HepG2 (cell line): ENCODE results near the gene CPNE5. TPM values are rescaled to one million over a fixed set of nuclear protein-coding genes. Genes with fewer than 3 reads are reported as not detected.

Experiments used
- ATAC-seq: fragments of 200-7000 bp; cut with Tn5 transposase; 3 replicates; pipeline ENCODE4 v1.9.1; 2020; ENCODE audit warnings: mild to moderate bottlenecking, moderate library complexity
- BruUV-seq: library from RNA; stranded (reverse); fragments of 400-500 nt; replicated peaks from 2 replicates; lab custom pipeline; 2021; lab: Mats Ljungman, UMichigan
- CTCF ChIA-PET: fragments of 300-600 bp; formaldehyde crosslinking; extraction: SDS; loops from one replicate; lab custom pipeline; 2021; ENCODE audit warnings: low total read pairs, inconsistent platforms, low intra/inter-chr PET ratio; lab: Yijun Ruan, JAX
- POLR2A ChIA-PET: fragments of 350-600 bp; sonication (Branson Sonifier 250); formaldehyde crosslinking; loops from one replicate; lab custom pipeline; 2020; ENCODE audit warnings: antibody characterized with exemption, inconsistent platforms; lab: Yijun Ruan, JAX
- DNase-seq: peaks from one replicate; pipeline ENCODE4 v3.0.0-alpha.2; 2015; ENCODE audit warnings: low spot score
- FAIRE-seq: peaks from 3 replicates; lab custom pipeline; 2011; peaks lifted over from hg19 to GRCh38; lab: Jason Lieb, UNC
- H2AFZ ChIP-seq: one replicate; pipeline ENCODE4 v1.6.1; 2011; ENCODE audit warnings: low read length, inconsistent platforms
- H3K27ac ChIP-seq: fragments of 300-600 bp; 3 replicates; pipeline ENCODE4 v1.8.0; 2011; ENCODE audit warnings: mixed run types, mild to moderate bottlenecking, mixed read lengths, low read length, inconsistent platforms; ENCODE audit not compliant: insufficient read depth; ENCODE audit errors: extremely low read length
- H3K27me3 ChIP-seq, 2 experiments: fragments of 200-600 bp in 1 of 2; 2 replicates in 1 of 2; 3 replicates in 1 of 2; pipeline versions ENCODE4 v1.6.0 to v1.8.0; 2011; ENCODE audit warnings: low read length in 2 of 2, mild to moderate bottlenecking in 2 of 2, moderate library complexity in 2 of 2, inconsistent platforms in 1 of 2; ENCODE audit not compliant: insufficient read depth in 2 of 2, control insufficient read depth in 1 of 2
- H3K36me3 ChIP-seq, 2 experiments: fragments of 200-600 bp in 1 of 2; replicated peaks in 1 of 2; 2 replicates in 1 of 2; 3 replicates in 1 of 2; pipeline versions ENCODE4 v1.5.1 to v1.8.0; 2011; ENCODE audit warnings: low read length in 2 of 2, inconsistent platforms in 1 of 2; ENCODE audit not compliant: insufficient read depth in 2 of 2, control insufficient read depth in 1 of 2
- H3K4me1 ChIP-seq: 2 replicates; pipeline ENCODE4 v1.5.1; 2012; ENCODE audit warnings: low read length, inconsistent platforms; ENCODE audit not compliant: insufficient read depth
- H3K4me2 ChIP-seq: 2 replicates; pipeline ENCODE4 v1.6.0; 2011; ENCODE audit warnings: low read depth, low read length, inconsistent platforms
- H3K4me3 ChIP-seq, 3 experiments: fragments of 200-600 bp in 1 of 3; sonication (generic), shearing (Covaris generic) in 1 of 3; replicated peaks in 1 of 3; 2 replicates each; pipeline ENCODE4 v1.5.1; 2011 to 2016; ENCODE audit warnings: low read length in 3 of 3, inconsistent platforms in 2 of 3, low read depth in 2 of 3, mild to moderate bottlenecking in 2 of 3, control low read depth in 1 of 3, mixed read lengths in 1 of 3; ENCODE audit not compliant: insufficient read depth in 1 of 3
- H3K79me2 ChIP-seq: one replicate; pipeline ENCODE4 v1.6.1; 2011; ENCODE audit warnings: low read length, inconsistent platforms; ENCODE audit not compliant: insufficient read depth
- H3K9ac ChIP-seq: 2 replicates; pipeline ENCODE4 v1.6.0; 2011; ENCODE audit warnings: mild to moderate bottlenecking, low read depth, low read length, inconsistent platforms; ENCODE audit not compliant: insufficient read depth
- H3K9me3 ChIP-seq: 2 replicates; pipeline ENCODE4 v1.5.1; 2012; ENCODE audit warnings: mild to moderate bottlenecking, low read length
- H4K20me1 ChIP-seq: 2 replicates; pipeline ENCODE4 v1.6.0; 2011; ENCODE audit warnings: inconsistent platforms, mild to moderate bottlenecking, low read length, moderate library complexity; ENCODE audit not compliant: insufficient read depth
- BHLHE40 ChIP-seq: IDR thresholded peaks from 2 replicates; pipeline ENCODE4 v1.6.1; 2011; ENCODE audit warnings: low read length, improper control_type of control experiment
- MXI1 ChIP-seq: IDR thresholded peaks from 3 replicates; pipeline ENCODE4 v1.6.1; 2012; ENCODE audit warnings: low read depth, low read length, inconsistent platforms, borderline replicate concordance
- RBFOX2 ChIP-seq: fragments of 200-400 bp; formaldehyde crosslinking; IDR thresholded peaks from 2 replicates; pipeline ENCODE4 v1.6.1; 2017; ENCODE audit warnings: low read depth, mild to moderate bottlenecking, low read length
- SMYD3 ChIP-seq: sonication (generic); formaldehyde crosslinking; IDR thresholded peaks from 2 replicates; pipeline ENCODE4 v1.8.1; 2023; ENCODE audit warnings: mild to moderate bottlenecking, missing genetic modification reagents
- ZNF329 ChIP-seq: sonication (generic); formaldehyde crosslinking; IDR thresholded peaks from 2 replicates; pipeline ENCODE4 v1.9.0; 2021; ENCODE audit warnings: low read depth, mild to moderate bottlenecking, missing genetic modification reagents
- ZNF609 ChIP-seq: sonication (generic); formaldehyde crosslinking; IDR thresholded peaks from 2 replicates; pipeline ENCODE4 v1.4.0; 2020; ENCODE audit warnings: mild to moderate bottlenecking, missing genetic modification reagents, borderline replicate concordance
- WGBS: methylation state at CpG from one replicate; pipeline ENCODE4 v1.1.6; 2017; ENCODE audit warnings: low lambda C conversion rate; 5-methylcytosine and 5-hydroxymethylcytosine counted together
- in situ Hi-C: cut with HindIII; loops from 2 replicates; pipeline ENCODE4 v1.10.0; 2017; ENCODE audit warnings: low pct_unique_long_range_greater_than_20kb; ENCODE audit not compliant: extremely low pct_ligation_motif_present
- intact Hi-C: fragments of 100-400 bp; cut with micrococcal nuclease; formaldehyde crosslinking; loops from one replicate; pipeline ENCODE4 v1.10.0; 2022; ENCODE audit not compliant: unreplicated experiment
- polyA plus RNA-seq, 8 experiments: library from polyadenylated mRNA; depleted of rRNA in 3 of 8; stranded (reverse) in 7 of 8; unstranded in 1 of 8; fragments of >200 nt; fragmentation: Illumina TruSeq in 4 of 8; extraction: Trizol in 4 of 8; gene quantifications; 2 replicates each; pipeline versions ENCODE4 v1.2.1 to v1.2.3, GENCODE V29; 2011 to 2016; ENCODE audit warnings: low read depth in 4 of 8, missing spikeins in 1 of 8, mixed read lengths in 1 of 8; ENCODE audit not compliant: insufficient read depth in 1 of 8
- total RNA-seq, 5 experiments: library from RNA; depleted of rRNA; stranded (reverse); fragments of >200 nt; fragmentation: Illumina TruSeq; extraction: Trizol; gene quantifications; 2 replicates each; pipeline ENCODE4 v1.2.3, GENCODE V29; 2016; ENCODE audit warnings: low read depth in 1 of 5
- TF ChIP-seq, protein P1 (sequence below): sonication (generic); formaldehyde crosslinking; IDR thresholded peaks from 2 replicates; pipeline ENCODE4 v1.4.0; 2020; ENCODE audit warnings: missing genetic modification reagents, borderline replicate concordance

Gene CPNE5
- total and polyA plus RNA-seq, 2 of the 13 experiments (the other 11 are each of a cell fraction or from before 2014, with no cell fraction given), result 0.16 TPM; not detected in 1

- 2% methylated on average over 5 of the region's 5 CpGs for WGBS
- TF ChIP-seq BHLHE40 (0 out of 2 replicates have a peak, but pooled peaks have one; percentile 9), RBFOX2 (no peak), SMYD3 (CRISPR knock-in tag) (no peak), MXI1 (no peak)
- TF ChIP-seq, protein P1, sequence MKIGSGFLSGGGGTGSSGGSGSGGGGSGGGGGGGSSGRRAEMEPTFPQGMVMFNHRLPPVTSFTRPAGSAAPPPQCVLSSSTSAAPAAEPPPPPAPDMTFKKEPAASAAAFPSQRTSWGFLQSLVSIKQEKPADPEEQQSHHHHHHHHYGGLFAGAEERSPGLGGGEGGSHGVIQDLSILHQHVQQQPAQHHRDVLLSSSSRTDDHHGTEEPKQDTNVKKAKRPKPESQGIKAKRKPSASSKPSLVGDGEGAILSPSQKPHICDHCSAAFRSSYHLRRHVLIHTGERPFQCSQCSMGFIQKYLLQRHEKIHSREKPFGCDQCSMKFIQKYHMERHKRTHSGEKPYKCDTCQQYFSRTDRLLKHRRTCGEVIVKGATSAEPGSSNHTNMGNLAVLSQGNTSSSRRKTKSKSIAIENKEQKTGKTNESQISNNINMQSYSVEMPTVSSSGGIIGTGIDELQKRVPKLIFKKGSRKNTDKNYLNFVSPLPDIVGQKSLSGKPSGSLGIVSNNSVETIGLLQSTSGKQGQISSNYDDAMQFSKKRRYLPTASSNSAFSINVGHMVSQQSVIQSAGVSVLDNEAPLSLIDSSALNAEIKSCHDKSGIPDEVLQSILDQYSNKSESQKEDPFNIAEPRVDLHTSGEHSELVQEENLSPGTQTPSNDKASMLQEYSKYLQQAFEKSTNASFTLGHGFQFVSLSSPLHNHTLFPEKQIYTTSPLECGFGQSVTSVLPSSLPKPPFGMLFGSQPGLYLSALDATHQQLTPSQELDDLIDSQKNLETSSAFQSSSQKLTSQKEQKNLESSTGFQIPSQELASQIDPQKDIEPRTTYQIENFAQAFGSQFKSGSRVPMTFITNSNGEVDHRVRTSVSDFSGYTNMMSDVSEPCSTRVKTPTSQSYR (CRISPR knock-in tag), result 0 out of 2 replicates have a peak, but pooled peaks have one; percentile 18
- TF ChIP-seq, all 625 proteins: peak for 2
- ChIA-PET CTCF (no interaction called here), POLR2A (no interaction called here)
- no peaks in the 10 kb centered on the region for H3K79me2 ChIP-seq
- H3K9me3 ChIP-seq, result no peaks in the 10 kb centered on the region
- DNase-seq, result no peak
- H3K9ac ChIP-seq, result no peak overlapping the region
- H3K27me3 ChIP-seq, result peaks cover 17 to 98% of the 10 kb centered on the region in 2 experiments; a peak in 4 of 5 replicates
- no peak overlapping the region for H3K27ac ChIP-seq
- in situ Hi-C loops, result no loop called here
- no TSS peak for BruUV-seq
- ATAC-seq, result peak; percentile 9; the same call in 1 of the 3 replicates
- no peak for FAIRE-seq
- no peak overlapping the region for H3K4me3 ChIP-seq
- no peaks in the 10 kb centered on the region for H4K20me1 ChIP-seq
- no peak overlapping the region for H2AFZ ChIP-seq
- no peak overlapping the region for H3K4me2 ChIP-seq
- intact Hi-C loops, result no loop called here
- no peaks in the 10 kb centered on the region for H3K36me3 ChIP-seq
- H3K4me1 ChIP-seq, result no peaks in the 10 kb centered on the region
Observed at GRCh38 chr6:36743032-36743431, 96.2 kb downstream of the CPNE5 start.

- Histone ChIP-seq H3K27ac (no peak overlapping the region), H3K4me1 (no peaks in the 10 kb centered on the region), H3K4me2 (no peak overlapping the region), H3K9ac (no peak overlapping the region), H2AFZ (no peak overlapping the region), H3K36me3 (no peaks in the 10 kb centered on the region), H3K79me2 (no peaks in the 10 kb centered on the region), H3K4me3 (no peak overlapping the region), H3K27me3 (peaks cover 17 to 96% of the 10 kb centered on the region in 2 experiments), H4K20me1 (no peaks in the 10 kb centered on the region), H3K9me3 (no peaks in the 10 kb centered on the region)
- 49% methylated on average over 17 of the region's 19 CpGs for WGBS
- in situ Hi-C loops (no loop called here), intact Hi-C loops (no loop called here)
- ATAC-seq (no peak), DNase-seq (no peak), FAIRE-seq (no peak)
- BruUV-seq, result no TSS peak
- ChIA-PET CTCF (no interaction called here), POLR2A (no interaction called here)
- TF ChIP-seq ZNF609, result no peak
- no peak for TF ChIP-seq ZNF329
Observed at GRCh38 chr6:36742146-36742545, 97.1 kb downstream of the CPNE5 start.
